DMS 273 treated with DMSO at 0.1 percent for 48 hours (cell line): Measurements from ENCODE around the gene TM9SF2.

Experiments used
- DNase-seq: peaks from one replicate; lab custom pipeline; 2025; lab: John Stamatoyannopoulos, UW

The TM9SF2 gene

DNA sequence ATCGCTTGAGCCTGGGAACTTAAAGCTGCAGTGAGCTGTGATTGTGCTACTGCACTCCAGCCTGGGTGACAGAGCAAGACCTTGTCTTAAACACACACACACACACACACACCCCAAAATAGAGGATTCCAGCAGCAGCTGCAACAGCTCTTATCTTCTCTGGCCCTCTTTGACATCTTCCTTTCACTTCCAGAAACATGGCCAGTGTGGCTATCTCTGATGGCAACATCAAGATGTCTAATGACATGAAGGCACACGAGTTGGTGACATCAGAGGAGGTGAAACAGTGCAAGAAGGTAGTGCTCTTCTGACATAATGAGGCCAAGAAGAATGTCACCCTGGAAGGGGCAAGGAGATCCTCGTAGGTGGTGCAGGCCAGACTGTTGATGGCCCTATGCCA lies 81.2 kb downstream of the TM9SF2 start:
- DNase-seq: no peak

GRCh38 chr13:99585609-99586008 lies 84.3 kb downstream of the TM9SF2 start:
- DNase-seq: no peak

DNA sequence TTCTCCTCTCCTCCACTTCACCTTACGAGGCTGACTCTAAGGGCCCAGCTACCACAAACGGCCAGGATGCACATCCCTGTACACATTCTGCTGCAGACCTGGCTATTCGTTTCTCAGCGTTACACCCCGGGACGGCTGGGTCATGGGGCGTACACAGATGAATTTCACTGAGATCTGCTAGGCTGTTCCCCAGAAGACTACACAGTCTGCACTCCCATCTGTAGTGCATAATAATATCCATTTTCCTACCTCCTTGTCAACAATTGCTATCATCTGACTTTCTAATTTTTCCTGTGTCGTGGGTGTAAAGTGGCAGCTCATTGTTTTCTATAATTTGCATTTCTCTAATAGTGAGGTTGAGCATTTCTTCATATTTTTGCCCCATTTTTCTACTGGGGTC lies 85.7 kb downstream of the TM9SF2 start:
- DNase-seq: no peak

DNA sequence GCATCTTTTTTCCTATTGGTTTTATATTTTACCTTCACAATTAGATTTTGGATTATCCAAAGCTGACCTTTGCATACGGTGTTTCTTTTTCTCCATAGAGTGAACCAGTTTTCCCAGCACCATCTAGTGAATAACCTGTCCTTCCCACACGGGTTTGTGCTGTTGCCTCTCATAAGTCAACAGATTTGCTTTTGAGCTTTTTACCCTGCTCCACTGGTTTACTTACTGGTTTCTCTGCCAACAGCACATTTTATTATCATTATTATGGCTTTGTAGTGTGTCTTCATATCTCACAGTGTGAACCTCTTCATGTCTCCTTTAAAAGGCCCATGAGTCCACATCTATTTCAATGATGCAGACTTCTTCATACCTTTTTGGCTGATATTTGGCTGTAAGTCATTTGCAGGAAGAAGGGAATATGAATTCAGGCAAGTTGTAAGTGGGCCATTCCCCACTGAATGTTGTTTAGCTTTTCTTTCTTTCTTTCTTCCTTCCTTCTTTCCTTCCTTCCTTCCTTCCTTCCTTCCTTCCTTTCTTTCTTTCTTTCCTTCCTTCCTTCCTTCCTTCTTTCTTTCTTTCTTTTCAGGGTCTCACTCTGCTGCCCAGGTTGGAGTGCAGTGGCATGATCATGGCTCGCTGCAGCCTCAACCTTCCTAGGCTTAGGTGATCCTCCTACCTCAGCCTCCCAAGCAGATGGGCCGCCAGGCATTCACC lies 86.8 kb downstream of the TM9SF2 start:
- no peak for DNase-seq

DNA sequence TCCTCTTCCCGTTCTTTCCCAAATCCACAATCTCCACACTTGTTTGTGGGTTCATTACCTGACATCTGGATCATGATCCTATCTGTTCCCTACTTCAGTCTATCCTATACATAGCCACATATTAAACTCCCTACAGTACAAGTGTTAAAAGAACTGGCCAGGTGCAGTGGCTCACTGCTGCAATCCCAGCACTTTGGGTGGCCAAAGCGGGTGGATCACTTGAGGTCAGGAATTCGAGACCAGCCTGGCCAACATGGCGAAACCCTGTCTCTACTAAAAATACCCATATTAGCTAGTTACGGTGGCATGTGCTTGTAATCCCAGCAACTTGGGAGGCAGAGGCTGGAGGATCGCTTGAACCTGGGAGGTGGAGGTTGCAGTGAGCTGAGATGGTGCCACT lies 88.3 kb downstream of the TM9SF2 start:
- no peak for DNase-seq

GRCh38 chr13:99590519-99591011 lies 89.3 kb downstream of the TM9SF2 start:
- DNase-seq: no peak

GRCh38 chr13:99596180-99596579 lies 94.9 kb downstream of the TM9SF2 start:
- no peak for DNase-seq

GRCh38 chr13:99600318-99600717 lies 99.0 kb downstream of the TM9SF2 start:
- DNase-seq: no peak

DNA sequence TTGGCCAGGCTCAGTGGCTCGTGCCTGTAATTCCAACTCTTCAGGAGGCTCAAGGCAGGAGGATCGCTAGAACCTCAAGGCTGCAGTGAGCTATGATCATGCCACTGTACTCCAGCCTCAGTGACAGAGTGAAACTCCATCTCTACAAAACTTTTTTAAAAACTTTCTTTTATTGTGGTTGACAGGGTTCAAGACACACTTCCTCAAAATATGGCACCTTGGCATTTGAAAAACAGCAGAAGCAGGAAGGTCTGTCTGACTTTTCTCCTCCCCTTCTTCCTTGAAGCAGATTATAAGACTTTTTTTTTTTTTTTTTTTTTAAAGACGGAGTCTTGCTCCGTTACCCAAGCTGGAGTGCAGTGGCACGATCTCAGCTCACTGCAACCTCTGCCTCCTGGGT lies 100.3 kb downstream of the TM9SF2 start:
- no peak for DNase-seq

DNA sequence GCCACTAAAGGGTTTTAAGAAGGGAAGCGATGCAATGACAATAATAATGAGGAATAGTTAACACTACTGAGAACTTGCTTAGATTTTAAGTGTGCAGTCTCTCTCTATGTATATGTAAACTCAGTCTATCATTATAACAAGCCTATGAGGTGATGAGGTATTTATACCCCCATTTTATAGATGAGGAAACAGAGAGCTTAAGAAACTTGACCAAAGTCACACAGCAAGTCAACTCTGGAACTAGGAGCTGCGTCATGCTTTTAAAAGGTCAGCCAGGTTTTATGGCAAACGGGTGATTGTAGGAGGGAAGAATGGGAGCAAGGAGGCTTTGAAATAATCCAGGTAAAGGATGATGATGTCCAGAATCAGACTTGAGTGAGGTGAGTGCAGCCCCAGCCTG lies 103.4 kb downstream of the TM9SF2 start:
- no peak for DNase-seq

DNA sequence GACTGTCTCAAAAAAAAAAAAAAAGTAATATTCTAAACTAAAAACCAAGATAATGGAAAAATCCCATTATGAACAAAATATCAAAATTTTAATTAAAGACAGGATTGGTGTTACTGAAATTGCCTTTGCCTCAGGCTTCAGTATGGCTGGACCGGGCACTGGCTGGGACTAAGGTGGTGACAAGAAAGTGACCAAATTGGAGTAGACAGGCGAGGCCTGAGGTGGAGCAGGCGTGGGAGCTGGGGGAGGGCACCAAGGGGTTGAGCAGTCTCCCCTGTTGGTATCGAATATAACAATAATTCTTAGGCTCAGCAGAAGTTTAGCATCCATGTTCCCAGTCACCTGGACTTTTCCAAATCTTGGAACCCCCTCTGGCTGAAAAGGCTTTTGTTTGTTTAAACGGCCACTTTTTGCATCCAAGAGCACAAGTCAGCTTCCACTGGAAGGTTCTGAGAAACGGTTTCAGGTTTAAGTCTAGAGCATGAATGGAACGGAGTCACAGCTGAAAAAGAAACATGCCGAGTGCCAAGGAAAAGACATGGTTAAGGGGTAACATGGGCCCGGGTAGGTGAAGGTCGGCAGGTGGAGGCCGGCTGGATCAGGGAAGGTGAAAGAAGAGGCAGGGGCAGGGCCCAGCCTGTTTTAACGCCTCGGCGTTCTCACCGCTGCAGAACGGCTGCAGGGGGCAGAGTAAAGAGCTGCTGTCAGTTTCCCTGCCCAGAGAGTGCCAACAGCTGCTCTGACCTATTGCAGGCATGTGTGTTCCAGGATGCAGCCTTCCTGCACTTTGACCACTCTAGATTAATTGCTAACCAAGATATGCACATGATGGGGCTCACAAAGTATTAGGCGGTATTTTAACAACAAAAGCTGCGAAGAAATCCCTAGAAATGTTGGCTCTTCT lies 104.4 kb downstream of the TM9SF2 start:
- DNase-seq: no peak

GRCh38 chr13:99606324-99607066 lies 105.2 kb downstream of the TM9SF2 start, which contains the start of gene CLYBL:
Gene CLYBL (plus strand): TSS chr13:99606690.
- peak; percentile 35 for DNase-seq

GRCh38 chr13:99608345-99608744 lies 107.1 kb downstream of the TM9SF2 start:
- DNase-seq: no peak

DNA sequence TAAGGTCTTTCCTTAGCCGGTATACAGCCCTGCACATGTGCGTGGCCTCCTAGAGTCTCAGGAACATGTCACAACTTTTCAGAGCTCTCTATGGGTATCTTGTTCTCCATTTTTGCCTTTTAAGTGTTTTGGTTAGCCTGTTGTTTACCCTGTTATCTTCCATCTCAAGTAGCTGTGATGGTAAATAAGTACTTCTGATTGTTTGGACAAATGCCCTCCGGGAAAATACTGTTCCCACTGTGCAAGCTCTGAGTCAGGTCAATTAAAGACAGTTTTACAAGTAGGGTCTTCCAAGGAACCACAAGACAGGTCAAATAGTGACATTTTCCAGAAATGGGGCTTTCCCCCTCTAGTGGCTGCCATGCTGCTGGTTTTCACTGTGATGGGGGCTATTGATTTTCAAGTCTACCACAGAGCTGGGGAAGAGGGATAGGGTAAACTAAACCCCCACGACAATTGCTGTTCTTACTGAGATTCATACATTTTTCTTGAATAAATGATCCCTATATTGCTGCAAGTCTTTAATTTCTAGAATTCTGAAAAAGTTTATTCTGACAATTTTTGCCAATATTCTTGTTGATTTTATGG lies 109.5 kb downstream of the TM9SF2 start:
- DNase-seq: no peak
